Smooth muscle cell (in vitro differentiated cells): ENCODE results near the gene BRD8. TPM values are rescaled to one million over a fixed set of nuclear protein-coding genes. Genes with fewer than 3 reads are reported as not detected.

Experiments
- DNase-seq: peaks from one replicate; lab custom pipeline; 2025; ENCODE audit not compliant: unreplicated experiment; lab: John Stamatoyannopoulos, UW
- H2AFZ ChIP-seq: fragments of 200-600 bp; sonication (generic); 2 replicates; pipeline ENCODE4 v1.6.0; 2016; ENCODE audit warnings: antibody characterized with exemption, low read depth, mild to moderate bottlenecking
- H3F3A ChIP-seq: fragments of 200-600 bp; sonication (generic); 2 replicates; pipeline ENCODE4 v1.6.0; 2017; ENCODE audit warnings: antibody characterized with exemption, low read depth
- H3K27ac ChIP-seq: fragments of 200-600 bp; sonication (generic); 2 replicates; pipeline ENCODE4 v1.5.1; 2016; ENCODE audit warnings: low read depth, mild to moderate bottlenecking
- H3K27me3 ChIP-seq: fragments of 200-600 bp; sonication (generic); 2 replicates; pipeline ENCODE4 v1.6.1; 2016; ENCODE audit warnings: low read depth, mild to moderate bottlenecking
- H3K36me3 ChIP-seq: fragments of 200-600 bp; sonication (generic); 2 replicates; pipeline ENCODE4 v1.5.1; 2016; ENCODE audit warnings: low read depth
- H3K4me1 ChIP-seq: fragments of 200-600 bp; sonication (generic); 2 replicates; pipeline ENCODE4 v1.5.1; 2016; ENCODE audit warnings: low read depth
- H3K4me2 ChIP-seq: fragments of 200-600 bp; sonication (generic); 2 replicates; pipeline ENCODE4 v1.6.0; 2016; ENCODE audit warnings: mild to moderate bottlenecking
- H3K4me3 ChIP-seq: fragments of 200-600 bp; sonication (generic); 2 replicates; pipeline ENCODE4 v1.5.1; 2016; ENCODE audit warnings: mild to moderate bottlenecking
- H3K79me2 ChIP-seq: fragments of 200-600 bp; sonication (generic); 2 replicates; pipeline ENCODE4 v1.6.0; 2016; ENCODE audit warnings: low read depth, mild to moderate bottlenecking
- H3K9ac ChIP-seq: fragments of 200-600 bp; sonication (generic); 2 replicates; pipeline ENCODE4 v1.6.0; 2016; ENCODE audit warnings: low read depth
- H3K9me3 ChIP-seq: fragments of 200-600 bp; sonication (generic); replicated peaks from 2 replicates; pipeline ENCODE4 v1.5.1; 2016; ENCODE audit warnings: low read depth
- H4K20me1 ChIP-seq: fragments of 200-600 bp; sonication (generic); 2 replicates; pipeline ENCODE4 v1.6.0; 2016; ENCODE audit warnings: low read depth
- WGBS: methylation state at CpG from one replicate; pipeline ENCODE4 v1.1.7; 2016; ENCODE audit warnings: low lambda C conversion rate; 5-methylcytosine and 5-hydroxymethylcytosine counted together
- polyA plus RNA-seq: library from polyadenylated mRNA; unstranded; fragments of >200 nt; fragmentation: Nextera tagmentation; extraction: Ambion mirVana; gene quantifications from 2 replicates; pipeline ENCODE4 v1.2.1, GENCODE V29; 2016
- total RNA-seq: library from RNA; depleted of rRNA; stranded (reverse); fragments of >200 nt; gene quantifications from 2 replicates; pipeline ENCODE4 v1.2.3, GENCODE V29; 2014
- TF ChIP-seq, protein P1 (sequence below): fragments of 200-600 bp; sonication (generic); IDR thresholded peaks from 2 replicates; pipeline ENCODE4 v1.5.1; 2017; ENCODE audit warnings: borderline replicate concordance, mild to moderate bottlenecking, antibody characterized with exemption; ENCODE audit not compliant: insufficient read depth, poor library complexity, severe bottlenecking

BRD8 gene
- total and polyA plus RNA-seq, 2 experiments from 2014 or later: 24.2 to 41.2 TPM

DNA sequence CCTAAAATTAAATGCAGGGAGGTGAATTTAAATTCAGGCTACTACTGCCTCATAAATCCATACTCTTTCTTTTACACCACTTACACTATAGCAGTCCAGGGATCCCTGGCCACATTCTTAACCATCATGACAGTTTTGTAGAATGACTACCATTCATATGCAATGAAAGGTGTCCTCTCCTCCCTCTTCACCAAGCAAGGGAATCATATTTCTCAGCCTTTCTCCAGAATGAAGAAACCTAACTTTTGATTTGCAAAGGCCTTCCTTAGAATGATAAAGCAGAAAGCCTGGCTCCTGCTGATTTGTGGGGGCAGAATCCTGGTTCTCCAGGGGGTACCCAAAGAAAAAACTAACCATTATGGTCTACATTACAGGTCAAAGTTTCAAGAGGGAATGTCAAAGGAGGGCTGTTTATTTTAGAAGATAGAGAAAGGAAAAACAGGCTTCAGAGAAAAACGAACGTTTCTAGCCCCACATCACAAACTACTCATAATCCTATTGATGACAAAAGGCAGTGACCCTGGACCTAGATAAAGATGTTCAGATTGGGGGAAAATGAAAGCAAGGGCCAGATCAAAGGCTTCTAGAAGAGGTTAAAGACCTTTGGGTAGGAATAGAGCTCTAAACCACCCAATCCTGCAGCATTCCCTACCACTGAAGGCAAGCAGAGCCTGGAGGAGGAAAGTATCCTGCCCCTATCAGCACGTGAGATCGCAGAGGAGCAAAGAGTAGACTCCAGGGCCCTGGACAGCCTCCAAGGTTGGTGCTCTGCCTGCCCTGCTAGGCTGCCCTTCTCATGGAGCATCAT lies 83.1 kb downstream of the BRD8 start:
- no peaks in the 10 kb centered on the region for H3K4me1 ChIP-seq
- 14% methylated on average over 4 of the region's 4 CpGs for WGBS
- no peaks in the 10 kb centered on the region for H3K9me3 ChIP-seq
- TF ChIP-seq, protein P1, sequence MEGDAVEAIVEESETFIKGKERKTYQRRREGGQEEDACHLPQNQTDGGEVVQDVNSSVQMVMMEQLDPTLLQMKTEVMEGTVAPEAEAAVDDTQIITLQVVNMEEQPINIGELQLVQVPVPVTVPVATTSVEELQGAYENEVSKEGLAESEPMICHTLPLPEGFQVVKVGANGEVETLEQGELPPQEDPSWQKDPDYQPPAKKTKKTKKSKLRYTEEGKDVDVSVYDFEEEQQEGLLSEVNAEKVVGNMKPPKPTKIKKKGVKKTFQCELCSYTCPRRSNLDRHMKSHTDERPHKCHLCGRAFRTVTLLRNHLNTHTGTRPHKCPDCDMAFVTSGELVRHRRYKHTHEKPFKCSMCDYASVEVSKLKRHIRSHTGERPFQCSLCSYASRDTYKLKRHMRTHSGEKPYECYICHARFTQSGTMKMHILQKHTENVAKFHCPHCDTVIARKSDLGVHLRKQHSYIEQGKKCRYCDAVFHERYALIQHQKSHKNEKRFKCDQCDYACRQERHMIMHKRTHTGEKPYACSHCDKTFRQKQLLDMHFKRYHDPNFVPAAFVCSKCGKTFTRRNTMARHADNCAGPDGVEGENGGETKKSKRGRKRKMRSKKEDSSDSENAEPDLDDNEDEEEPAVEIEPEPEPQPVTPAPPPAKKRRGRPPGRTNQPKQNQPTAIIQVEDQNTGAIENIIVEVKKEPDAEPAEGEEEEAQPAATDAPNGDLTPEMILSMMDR: no peak
- H3K4me2 ChIP-seq: no peak overlapping the region
- H2AFZ ChIP-seq: no peak overlapping the region
- no peak overlapping the region for H3K27ac ChIP-seq
- H3K36me3 ChIP-seq: no peaks in the 10 kb centered on the region
- peaks cover 7% of the 10 kb centered on the region for H3K27me3 ChIP-seq
- DNase-seq: no peak
- H3K4me3 ChIP-seq: no peak overlapping the region
- H3K9ac ChIP-seq: no peak overlapping the region
- H3K79me2 ChIP-seq: no peaks in the 10 kb centered on the region
- H4K20me1 ChIP-seq: no peaks in the 10 kb centered on the region
- no peaks in the 10 kb centered on the region for H3F3A ChIP-seq

- Histone ChIP-seq H3K36me3 (no peaks in the 10 kb centered on the region), H3K27ac (no peak overlapping the region), H3F3A (no peaks in the 10 kb centered on the region), H3K4me1 (no peaks in the 10 kb centered on the region), H2AFZ (no peak overlapping the region), H3K4me2 (no peak overlapping the region), H3K9ac (no peak overlapping the region), H4K20me1 (no peaks in the 10 kb centered on the region), H3K9me3 (no peaks in the 10 kb centered on the region), H3K4me3 (no peak overlapping the region), H3K27me3 (peaks cover 7% of the 10 kb centered on the region), H3K79me2 (no peaks in the 10 kb centered on the region)
- WGBS: 68% methylated on average over 1 of the region's 1 CpG
- TF ChIP-seq, protein P1: no peak
- DNase-seq: no peak
These were observed 85.4 kb downstream of the BRD8 start for GRCh38 chr5:138093036-138093435.

- Histone ChIP-seq H3K79me2 (no peaks in the 10 kb centered on the region), H3K27ac (no peak overlapping the region), H3K4me2 (no peak overlapping the region), H3K9ac (no peak overlapping the region), H3K36me3 (no peaks in the 10 kb centered on the region), H3F3A (no peaks in the 10 kb centered on the region), H3K9me3 (no peaks in the 10 kb centered on the region), H2AFZ (no peak overlapping the region), H4K20me1 (no peaks in the 10 kb centered on the region), H3K27me3 (peaks cover 7% of the 10 kb centered on the region), H3K4me3 (no peak overlapping the region), H3K4me1 (no peaks in the 10 kb centered on the region)
- TF ChIP-seq, protein P1: no peak
- no peak for DNase-seq
- WGBS: 40% methylated on average over 1 of the region's 1 CpG
These were observed 86.1 kb downstream of the BRD8 start for GRCh38 chr5:138092301-138092700.

GRCh38 chr5:138091685-138092084 lies 86.7 kb downstream of the BRD8 start:
- no peak overlapping the region for H3K9ac ChIP-seq
- H4K20me1 ChIP-seq: no peaks in the 10 kb centered on the region
- TF ChIP-seq, protein P1: no peak
- no peak overlapping the region for H3K4me2 ChIP-seq
- H3K4me3 ChIP-seq: no peak overlapping the region
- H3K9me3 ChIP-seq: no peaks in the 10 kb centered on the region
- no peaks in the 10 kb centered on the region for H3K79me2 ChIP-seq
- DNase-seq: no peak
- no peak overlapping the region for H2AFZ ChIP-seq
- no peaks in the 10 kb centered on the region for H3K4me1 ChIP-seq
- no peak overlapping the region for H3K27ac ChIP-seq
- 87% methylated on average over 4 of the region's 4 CpGs for WGBS
- H3K36me3 ChIP-seq: no peaks in the 10 kb centered on the region
- H3K27me3 ChIP-seq: peaks cover 7% of the 10 kb centered on the region
- H3F3A ChIP-seq: no peaks in the 10 kb centered on the region
